Neuronal stem cell (in vitro differentiated cells): ENCODE data around the gene DCC.

Source experiments
- DNase-seq: peaks from one replicate; pipeline ENCODE4 v3.0.0-alpha.2; 2013; ENCODE audit warnings: low spot score
- H2AFZ ChIP-seq: one replicate; pipeline ENCODE4 v1.6.1; 2013; ENCODE audit warnings: mild to moderate bottlenecking, low read length, inconsistent platforms
- H2AK5ac ChIP-seq: 2 replicates; pipeline ENCODE4 v1.6.1; 2013; ENCODE audit warnings: low read depth, mild to moderate bottlenecking, inconsistent platforms, low read length, moderate library complexity, mixed read lengths
- H2BK120ac ChIP-seq: 2 replicates; pipeline ENCODE4 v1.6.1; 2013; ENCODE audit warnings: low read depth, mild to moderate bottlenecking, inconsistent platforms, low read length, moderate library complexity, mixed read lengths
- H2BK12ac ChIP-seq: one replicate; pipeline ENCODE4 v1.6.1; 2013; ENCODE audit warnings: low read length, inconsistent platforms
- H2BK15ac ChIP-seq: 2 replicates; pipeline ENCODE4 v1.6.1; 2013; ENCODE audit warnings: mild to moderate bottlenecking, low read length, inconsistent platforms, mixed read lengths
- H2BK5ac ChIP-seq: one replicate; pipeline ENCODE4 v1.6.1; 2013; ENCODE audit warnings: inconsistent platforms, mild to moderate bottlenecking, low read length, moderate library complexity
- H3K14ac ChIP-seq: one replicate; pipeline ENCODE4 v1.6.1; 2013; ENCODE audit warnings: low read length, inconsistent platforms
- H3K18ac ChIP-seq: 2 replicates; pipeline ENCODE4 v1.6.1; 2013; ENCODE audit warnings: low read length, inconsistent platforms
- H3K23ac ChIP-seq: 2 replicates; pipeline ENCODE4 v1.6.1; 2013; ENCODE audit warnings: low read depth, mild to moderate bottlenecking, mixed read lengths, low read length, inconsistent platforms; ENCODE audit not compliant: poor library complexity
- H3K27ac ChIP-seq: replicated peaks from 3 replicates; pipeline ENCODE4 v1.5.1; 2013; ENCODE audit warnings: low read length, inconsistent platforms
- H3K27me3 ChIP-seq, 3 experiments: 2 replicates each; pipeline ENCODE4 v1.6.1; 2013; ENCODE audit warnings: low read length in 3 of 3, mild to moderate bottlenecking in 2 of 3, inconsistent platforms in 1 of 3, low read depth in 1 of 3, mixed read lengths in 1 of 3, moderate library complexity in 1 of 3; ENCODE audit not compliant: control insufficient read depth in 3 of 3, insufficient read depth in 3 of 3
- H3K36me3 ChIP-seq, 2 donors: replicated peaks in 1 of 2; 2 replicates each; pipeline ENCODE4 v1.6.1; 2013; ENCODE audit warnings: low read length in 2 of 2; ENCODE audit not compliant: control insufficient read depth in 2 of 2, insufficient read depth in 2 of 2
- H3K4ac ChIP-seq: 2 replicates; pipeline ENCODE4 v1.6.1; 2013; ENCODE audit warnings: inconsistent platforms, mild to moderate bottlenecking, low read length, moderate library complexity
- H3K4me1 ChIP-seq, 2 donors: 1 replicate in 1 of 2; 2 replicates in 1 of 2; pipeline ENCODE4 v1.6.1; 2013; ENCODE audit warnings: low read length in 2 of 2, low read depth in 1 of 2; ENCODE audit not compliant: control insufficient read depth in 2 of 2, insufficient read depth in 1 of 2
- H3K4me2 ChIP-seq: one replicate; pipeline ENCODE4 v1.6.1; 2013; ENCODE audit warnings: mild to moderate bottlenecking, low read length, inconsistent platforms; ENCODE audit not compliant: insufficient read depth, poor library complexity, severe bottlenecking
- H3K4me3 ChIP-seq, 2 donors: 2 replicates each; pipeline ENCODE4 v1.5.1; 2013; ENCODE audit warnings: low read length in 2 of 2, mild to moderate bottlenecking in 2 of 2, inconsistent platforms in 1 of 2, moderate library complexity in 1 of 2
- H3K79me1 ChIP-seq: one replicate; pipeline ENCODE4 v1.6.1; 2013; ENCODE audit warnings: low read depth, mild to moderate bottlenecking, inconsistent platforms, low read length, moderate library complexity
- H3K9ac ChIP-seq: one replicate; pipeline ENCODE4 v1.6.1; 2013; ENCODE audit warnings: mild to moderate bottlenecking, low read depth, low read length, inconsistent platforms; ENCODE audit not compliant: poor library complexity
- H3K9me3 ChIP-seq, 2 donors: replicated peaks in 1 of 2; 2 replicates each; pipeline versions ENCODE3 to v1.6.1; 2013; ENCODE audit warnings: low read length in 2 of 2, mild to moderate bottlenecking in 2 of 2, inconsistent platforms in 1 of 2, low read depth in 1 of 2, mixed read lengths in 1 of 2, moderate library complexity in 1 of 2; ENCODE audit not compliant: control insufficient read depth in 2 of 2, insufficient read depth in 1 of 2
- H4K8ac ChIP-seq: one replicate; pipeline ENCODE4 v1.6.1; 2013; ENCODE audit warnings: low read depth, mild to moderate bottlenecking, inconsistent platforms, low read length, moderate library complexity
- H4K91ac ChIP-seq: one replicate; pipeline ENCODE4 v1.6.1; 2013; ENCODE audit warnings: low read length, low read depth, mild to moderate bottlenecking, inconsistent platforms; ENCODE audit not compliant: poor library complexity
- WGBS, 2 donors: extraction: QIAGEN DNeasy Blood & Tissue Kit; methylation state at CpG; one replicate each; pipeline ENCODE4 v1.1.7; 2013; ENCODE audit warnings: missing lambda C conversion rate in 2 of 2, mixed read lengths in 1 of 2; ENCODE audit not compliant: insufficient read length in 2 of 2, insufficient replicate concordance in 1 of 2; ENCODE audit errors: extremely low coverage in 2 of 2; 5-methylcytosine and 5-hydroxymethylcytosine counted together

DCC gene

DNA sequence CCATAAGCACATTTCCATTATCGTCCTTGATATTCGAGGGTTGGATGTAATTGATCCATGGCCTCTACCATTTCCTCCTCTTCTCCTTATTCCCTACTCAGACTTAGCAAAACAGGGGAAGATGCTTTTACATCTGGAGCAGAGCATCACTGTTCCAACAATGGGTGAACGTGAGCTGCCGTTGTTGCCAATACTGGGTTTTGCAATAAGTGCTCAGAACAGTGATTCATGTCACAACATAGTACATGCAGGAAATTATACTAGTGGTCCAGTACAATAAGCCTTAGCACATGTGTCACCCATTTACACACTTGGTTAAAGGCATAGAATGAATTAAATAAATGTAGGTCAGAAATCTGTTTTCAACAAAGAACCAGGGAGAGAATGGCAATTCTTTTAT is 112.4 kb downstream of the DCC start:
- Histone ChIP-seq H3K4me1 (no peaks in the 10 kb centered on the region), H3K36me3 (no peaks in the 10 kb centered on the region), H4K8ac (no peak overlapping the region), H2BK15ac (no peak overlapping the region), H2AFZ (no peak overlapping the region), H3K27me3 (no peaks in the 10 kb centered on the region), H2BK120ac (no peak overlapping the region), H3K4me2 (no peak overlapping the region), H3K4me3 (no peak overlapping the region), H3K4ac (no peak overlapping the region), H3K18ac (no peak overlapping the region), H2BK5ac (no peak overlapping the region), H2BK12ac (no peak overlapping the region), H3K9me3 (no peaks in the 10 kb centered on the region), H3K9ac (no peak overlapping the region), H4K91ac (no peak overlapping the region), H3K14ac (no peak overlapping the region), H3K23ac (no peak overlapping the region), H2AK5ac (no peak overlapping the region), H3K27ac (no peak overlapping the region), H3K79me1 (no peaks in the 10 kb centered on the region)
- DNase-seq, result no peak
- no CpG with 5 or more reads among the region's 4 CpGs for WGBS, 2 donors

GRCh38 chr18:52459890-52460289 is 119.9 kb downstream of the DCC start:
- no peak overlapping the region for H3K23ac ChIP-seq
- no peak overlapping the region for H3K27ac ChIP-seq
- H2BK12ac ChIP-seq, result no peak overlapping the region
- H2BK120ac ChIP-seq, result no peak overlapping the region
- H3K14ac ChIP-seq, result no peak overlapping the region
- peaks cover 0 to 4% of the 10 kb centered on the region in 2 donors for H3K4me1 ChIP-seq
- H3K18ac ChIP-seq, result no peak overlapping the region
- no peak overlapping the region for H4K91ac ChIP-seq
- H3K4ac ChIP-seq, result no peak overlapping the region
- no peak for DNase-seq
- H4K8ac ChIP-seq, result no peak overlapping the region
- H2BK5ac ChIP-seq, result no peak overlapping the region
- no peak overlapping the region for H2AFZ ChIP-seq
- no peaks in the 10 kb centered on the region for H3K9me3 ChIP-seq
- H3K79me1 ChIP-seq, result no peaks in the 10 kb centered on the region
- H3K4me2 ChIP-seq, result no peak overlapping the region
- H3K36me3 ChIP-seq, result no peaks in the 10 kb centered on the region
- H3K9ac ChIP-seq, result no peak overlapping the region
- no peak overlapping the region for H2AK5ac ChIP-seq
- no peak overlapping the region for H3K4me3 ChIP-seq
- WGBS, 2 donors, result no CpG with 5 or more reads among the region's 1 CpG
- no peak overlapping the region for H2BK15ac ChIP-seq
- no peaks in the 10 kb centered on the region for H3K27me3 ChIP-seq

DNA sequence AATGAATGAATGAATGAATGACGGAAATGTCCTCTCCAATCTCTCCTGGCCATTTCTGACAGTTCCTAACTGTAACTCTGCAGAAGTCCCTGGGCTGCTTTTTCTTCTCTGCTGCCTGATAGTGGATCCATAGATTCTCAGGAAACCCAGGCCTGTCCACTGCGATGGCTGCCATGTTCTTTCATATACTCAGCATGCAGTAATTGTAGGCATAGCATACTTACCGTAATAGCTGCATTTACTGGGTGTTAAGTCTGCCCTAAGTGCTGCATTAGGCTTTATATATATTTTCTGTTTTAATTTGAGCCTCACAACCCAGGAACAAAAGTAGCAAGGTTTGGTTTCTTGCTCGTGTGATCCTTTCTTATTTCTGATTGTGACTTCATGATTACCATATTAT is 122.9 kb downstream of the DCC start:
- H2BK15ac ChIP-seq, result no peak overlapping the region
- H3K9me3 ChIP-seq, result no peaks in the 10 kb centered on the region
- H2AFZ ChIP-seq, result no peak overlapping the region
- H2AK5ac ChIP-seq, result no peak overlapping the region
- H3K14ac ChIP-seq, result no peak overlapping the region
- H3K36me3 ChIP-seq, result no peaks in the 10 kb centered on the region
- peaks cover 0 to 12% of the 10 kb centered on the region in 2 donors for H3K4me1 ChIP-seq
- H3K23ac ChIP-seq, result no peak overlapping the region
- no peak for DNase-seq
- no peak overlapping the region for H3K9ac ChIP-seq
- H4K91ac ChIP-seq, result no peak overlapping the region
- no peak overlapping the region for H3K4me3 ChIP-seq
- H3K79me1 ChIP-seq, result no peaks in the 10 kb centered on the region
- no peak overlapping the region for H4K8ac ChIP-seq
- no peak overlapping the region for H3K18ac ChIP-seq
- no peaks in the 10 kb centered on the region for H3K27me3 ChIP-seq
- no peak overlapping the region for H2BK12ac ChIP-seq
- WGBS, 2 donors, result no CpG with 5 or more reads among the region's 4 CpGs
- H3K27ac ChIP-seq, result no peak overlapping the region
- H3K4ac ChIP-seq, result no peak overlapping the region
- H2BK5ac ChIP-seq, result no peak overlapping the region
- no peak overlapping the region for H2BK120ac ChIP-seq
- no peak overlapping the region for H3K4me2 ChIP-seq

GRCh38 chr18:52465391-52465790 is 125.4 kb downstream of the DCC start:
- WGBS, 2 donors, result no CpG with 5 or more reads among the region's 4 CpGs
- H3K23ac ChIP-seq, result no peak overlapping the region
- H3K4me1 ChIP-seq, result peaks cover 0 to 12% of the 10 kb centered on the region in 2 donors
- H2AFZ ChIP-seq, result no peak overlapping the region
- H3K14ac ChIP-seq, result no peak overlapping the region
- H2AK5ac ChIP-seq, result no peak overlapping the region
- H2BK12ac ChIP-seq, result no peak overlapping the region
- no peak overlapping the region for H3K27ac ChIP-seq
- H2BK15ac ChIP-seq, result no peak overlapping the region
- H3K4ac ChIP-seq, result no peak overlapping the region
- no peak overlapping the region for H3K18ac ChIP-seq
- no peaks in the 10 kb centered on the region for H3K36me3 ChIP-seq
- no peak overlapping the region for H3K4me3 ChIP-seq
- no peak overlapping the region for H3K9ac ChIP-seq
- no peaks in the 10 kb centered on the region for H3K27me3 ChIP-seq
- no peaks in the 10 kb centered on the region for H3K9me3 ChIP-seq
- no peaks in the 10 kb centered on the region for H3K79me1 ChIP-seq
- no peak overlapping the region for H4K91ac ChIP-seq
- no peak overlapping the region for H2BK120ac ChIP-seq
- H3K4me2 ChIP-seq, result no peak overlapping the region
- H2BK5ac ChIP-seq, result no peak overlapping the region
- H4K8ac ChIP-seq, result no peak overlapping the region
- DNase-seq, result peak; percentile 6
